CD14-positive monocyte (primary cell): ENCODE data around the gene RYR3. TPM values are rescaled to one million over a fixed set of nuclear protein-coding genes. Genes with fewer than 3 reads are reported as not detected.

Experiments
- DNase-seq, 3 donors: peaks; one replicate each; pipeline ENCODE4 v3.0.0-alpha.2; 2011 to 2022
- H2AFZ ChIP-seq: 2 replicates; pipeline ENCODE4 v1.6.0; 2012; ENCODE audit warnings: mild to moderate bottlenecking, low read depth, low read length, inconsistent platforms; ENCODE audit not compliant: insufficient read depth, poor library complexity, severe bottlenecking
- H3K27ac ChIP-seq, 2 donors: 1 replicate in 1 of 2; 2 replicates in 1 of 2; pipeline ENCODE4 v1.5.1; 2012 to 2013; ENCODE audit warnings: low read length in 2 of 2, control low read depth in 1 of 2, inconsistent platforms in 1 of 2, low read depth in 1 of 2, mild to moderate bottlenecking in 1 of 2
- H3K27me3 ChIP-seq, 2 donors: one replicate each; pipeline versions ENCODE4 v1.6.0 to v1.6.1; 2011 to 2013; ENCODE audit warnings: low read length in 2 of 2; ENCODE audit not compliant: control insufficient read depth in 2 of 2, insufficient read depth in 2 of 2
- H3K36me3 ChIP-seq, 2 donors: replicated peaks in 1 of 2; 1 replicate in 1 of 2; 2 replicates in 1 of 2; pipeline versions ENCODE4 v1.5.1 to v1.6.1; 2012 to 2013; ENCODE audit warnings: low read length in 2 of 2, control low read depth in 1 of 2, inconsistent platforms in 1 of 2, mild to moderate bottlenecking in 1 of 2; ENCODE audit not compliant: insufficient read depth in 2 of 2, control insufficient read depth in 1 of 2
- H3K4me1 ChIP-seq, 2 donors: 1 replicate in 1 of 2; 2 replicates in 1 of 2; pipeline versions ENCODE4 v1.5.1 to v1.6.1; 2012 to 2013; ENCODE audit warnings: low read length in 2 of 2, control low read depth in 1 of 2, inconsistent platforms in 1 of 2, mild to moderate bottlenecking in 1 of 2, moderate library complexity in 1 of 2; ENCODE audit not compliant: insufficient read depth in 2 of 2, control insufficient read depth in 1 of 2
- H3K4me2 ChIP-seq: replicated peaks from 2 replicates; pipeline ENCODE3; 2012; ENCODE audit warnings: low read length, moderate library complexity, mild to moderate bottlenecking; ENCODE audit not compliant: poor library complexity, severe bottlenecking; ENCODE audit errors: extremely low read depth
- H3K4me3 ChIP-seq, 3 experiments: fragments of 200-600 bp in 1 of 3; sonication (generic) in 1 of 3; replicated peaks in 1 of 3; 1 replicate in 2 of 3; 2 replicates in 1 of 3; pipeline ENCODE4 v1.5.1; 2011 to 2013; ENCODE audit warnings: low read length in 3 of 3, mild to moderate bottlenecking in 3 of 3, control low read depth in 2 of 3, low read depth in 2 of 3, inconsistent platforms in 1 of 3, moderate library complexity in 1 of 3
- H3K79me2 ChIP-seq: 2 replicates; pipeline ENCODE4 v1.6.0; 2012; ENCODE audit warnings: mild to moderate bottlenecking, control low read depth, inconsistent platforms, low read length, moderate library complexity; ENCODE audit not compliant: insufficient read depth
- H3K9ac ChIP-seq: 2 replicates; pipeline ENCODE4 v1.6.0; 2017; ENCODE audit warnings: low read length, mild to moderate bottlenecking; ENCODE audit not compliant: insufficient read depth, poor library complexity, severe bottlenecking
- H3K9me3 ChIP-seq, 2 donors: replicated peaks in 1 of 2; 1 replicate in 1 of 2; 2 replicates in 1 of 2; pipeline versions ENCODE4 v1.5.1 to v1.6.1; 2012 to 2013; ENCODE audit warnings: low read length in 2 of 2, control low read depth in 1 of 2; ENCODE audit not compliant: control insufficient read depth in 1 of 2, insufficient read depth in 1 of 2
- H4K20me1 ChIP-seq: 2 replicates; pipeline ENCODE4 v1.6.0; 2012; ENCODE audit warnings: mild to moderate bottlenecking, low read length, control low read depth, moderate library complexity; ENCODE audit not compliant: insufficient read depth
- H3K27ac Mint-ChIP-seq, 7 donors: one replicate each; pipeline ENCODE4 v1.8.0; 2020; ENCODE audit warnings: mild to moderate bottlenecking in 7 of 7, mixed read lengths in 7 of 7, moderate library complexity in 6 of 7, inconsistent platforms in 2 of 7
- H3K27me3 Mint-ChIP-seq, 3 donors: one replicate each; pipeline ENCODE4 v1.8.0; 2021 to 2022; ENCODE audit warnings: low read depth in 3 of 3, mild to moderate bottlenecking in 3 of 3, mixed read lengths in 3 of 3, moderate library complexity in 3 of 3, inconsistent platforms in 1 of 3
- H3K36me3 Mint-ChIP-seq, 2 donors: one replicate each; pipeline ENCODE4 v1.8.0; 2020; ENCODE audit warnings: mixed read lengths in 2 of 2, inconsistent platforms in 1 of 2, mild to moderate bottlenecking in 1 of 2
- H3K4me1 Mint-ChIP-seq: one replicate; pipeline ENCODE4 v1.8.0; 2020; ENCODE audit warnings: mild to moderate bottlenecking, mixed read lengths
- H3K4me3 Mint-ChIP-seq, 2 donors: one replicate each; pipeline ENCODE4 v1.8.0; 2020; ENCODE audit warnings: mild to moderate bottlenecking in 2 of 2, mixed read lengths in 2 of 2, moderate library complexity in 1 of 2
- H3K9me3 Mint-ChIP-seq, 7 donors: one replicate each; pipeline ENCODE4 v1.8.0; 2020 to 2022; ENCODE audit warnings: mixed read lengths in 7 of 7, mild to moderate bottlenecking in 6 of 7, moderate library complexity in 6 of 7, inconsistent platforms in 2 of 7
- CTCF ChIP-seq: fragments of 200-600 bp; IDR thresholded peaks from one replicate; pipeline ENCODE4 v1.8.0; 2022; ENCODE audit warnings: antibody characterized with exemption, mild to moderate bottlenecking
- WGBS: methylation state at CpG from one replicate; pipeline ENCODE4 v1.1.5; 2013; ENCODE audit warnings: missing lambda C conversion rate; ENCODE audit not compliant: insufficient coverage; 5-methylcytosine and 5-hydroxymethylcytosine counted together
- intact Hi-C, 2 donors: fragments of 100-400 bp; cut with micrococcal nuclease; formaldehyde crosslinking; loops; one replicate each; pipeline versions ENCODE4 v1.15.0 to v1.15.1; 2023
- polyA plus RNA-seq, 3 donors: library from polyadenylated mRNA; depleted of rRNA in 1 of 3; unstranded in 2 of 3; stranded (reverse) in 1 of 3; fragments of 300-500 nt in 2 of 3; fragments of >200 nt in 1 of 3; fragmentation: Illumina TruSeq in 2 of 3; gene quantifications; 1 replicate in 2 of 3; 2 replicates in 1 of 3; pipeline ENCODE4 v1.2.3, GENCODE V29; 2012 to 2021

The RYR3 gene
- polyA plus RNA-seq, 3 donors: not detected

GRCh38 chr15:33357845-33358244 is 47.1 kb downstream of the RYR3 start:
- H3K4me1 Mint-ChIP-seq: no peaks in the 10 kb centered on the region
- TF ChIP-seq CTCF: no peak
- H3K4me1 ChIP-seq: no peaks in the 10 kb centered on the region
- H3K27me3 Mint-ChIP-seq: peaks cover 3 to 6% (median 4%) of the 10 kb centered on the region in 3 donors
- H3K27ac ChIP-seq: no peak overlapping the region
- H4K20me1 ChIP-seq: no peaks in the 10 kb centered on the region
- no peaks in the 10 kb centered on the region for H3K9me3 ChIP-seq
- no peaks in the 10 kb centered on the region for H3K36me3 Mint-ChIP-seq
- WGBS: 89% methylated on average over 1 of the region's 4 CpGs
- H3K4me3 ChIP-seq: no peak overlapping the region
- H3K79me2 ChIP-seq: no peaks in the 10 kb centered on the region
- H3K27ac Mint-ChIP-seq: no peak overlapping the region
- peaks cover 0 to 2% (median 0%) of the 10 kb centered on the region in 7 donors for H3K9me3 Mint-ChIP-seq
- no peaks in the 10 kb centered on the region for H3K27me3 ChIP-seq
- H3K9ac ChIP-seq: no peak overlapping the region
- no peak overlapping the region for H3K4me3 Mint-ChIP-seq
- H3K36me3 ChIP-seq: no peaks in the 10 kb centered on the region
- intact Hi-C loops: no loop called here
- no peak overlapping the region for H3K4me2 ChIP-seq
- H2AFZ ChIP-seq: no peak overlapping the region
- DNase-seq: no peak

- no peaks in the 10 kb centered on the region for H3K4me1 Mint-ChIP-seq
- Histone ChIP-seq H3K4me3 (no peak overlapping the region), H4K20me1 (no peaks in the 10 kb centered on the region), H3K27me3 (no peaks in the 10 kb centered on the region), H3K36me3 (no peaks in the 10 kb centered on the region), H3K4me1 (no peaks in the 10 kb centered on the region), H3K27ac (no peak overlapping the region), H3K79me2 (no peaks in the 10 kb centered on the region), H3K4me2 (no peak overlapping the region), H2AFZ (no peak overlapping the region), H3K9me3 (no peaks in the 10 kb centered on the region), H3K9ac (no peak overlapping the region)
- intact Hi-C loops: no loop called here
- H3K4me3 Mint-ChIP-seq: no peak overlapping the region
- no peak for DNase-seq
- peaks cover 3 to 4% (median 4%) of the 10 kb centered on the region in 3 donors for H3K27me3 Mint-ChIP-seq
- no peaks in the 10 kb centered on the region for H3K36me3 Mint-ChIP-seq
- no peaks in the 10 kb centered on the region for H3K9me3 Mint-ChIP-seq
- WGBS: no CpG with 5 or more reads among the region's 2 CpGs
- H3K27ac Mint-ChIP-seq: no peak overlapping the region
- no peak for TF ChIP-seq CTCF
These were observed 47.5 kb downstream of the RYR3 start for GRCh38 chr15:33358306-33358705.
